Pancreas (tissue), 10 donors: ENCODE measurements around the gene PARP3. TPM values are rescaled to one million over a fixed set of nuclear protein-coding genes. Genes with fewer than 3 reads are reported as not detected.

Experiments used
- ATAC-seq, 4 donors: fragments of 200-7000 bp; cut with Tn5 transposase; one replicate each; pipeline versions ENCODE4 v1.8.0 to v1.9.1; 2020; ENCODE audit warnings: mild to moderate bottlenecking in 4 of 4, moderate library complexity in 4 of 4
- DNase-seq, 6 donors: peaks; one replicate each; pipeline ENCODE4 v3.0.0-alpha.2; 2020
- FAIRE-seq: peaks from 2 replicates; lab custom pipeline; 2012; peaks lifted over from hg19 to GRCh38; lab: Jason Lieb, UNC
- H3K27ac ChIP-seq, 4 donors: fragments of 200-600 bp; sonication (generic); 1 replicate in 3 of 4; 2 replicates in 1 of 4; pipeline versions ENCODE4 v1.5.0 to v1.8.0; 2020
- H3K27me3 ChIP-seq, 4 donors: fragments of 200-600 bp; one replicate each; pipeline ENCODE4 v1.8.0; 2021
- H3K36me3 ChIP-seq, 3 donors: fragments of 200-600 bp; sonication (generic) in 1 of 3; one replicate each; pipeline versions ENCODE4 v1.5.0 to v1.8.0; 2020 to 2021
- H3K4me1 ChIP-seq, 3 donors: fragments of 200-600 bp; one replicate each; pipeline ENCODE4 v1.8.0; 2021
- H3K4me3 ChIP-seq, 4 donors: fragments of 200-600 bp; sonication (generic) in 2 of 4; one replicate each; pipeline versions ENCODE4 v1.5.0 to v1.8.0; 2020 to 2021
- H3K9me3 ChIP-seq, 4 donors: fragments of 200-600 bp; one replicate each; pipeline ENCODE4 v1.8.0; 2021
- CTCF ChIP-seq, 4 donors: fragments of 200-600 bp; sonication (generic) in 3 of 4; IDR thresholded peaks; one replicate each; pipeline versions ENCODE4 v1.5.0 to v1.8.0; 2021; ENCODE audit warnings: antibody characterized with exemption in 4 of 4
- WGBS, 2 donors: extraction: QIAGEN DNeasy Blood & Tissue Kit; methylation state at CpG; one replicate each; pipeline ENCODE4 v1.1.7; 2013; 5-methylcytosine and 5-hydroxymethylcytosine counted together
- intact Hi-C, 3 donors: fragments of 100-400 bp; cut with DNase I; formaldehyde crosslinking; loops; one replicate each; pipeline versions ENCODE4 v1.11.1 to v1.14.2; 2022
- polyA plus RNA-seq, 2 donors: library from polyadenylated mRNA; stranded (reverse); fragments of 200-250 nt; gene quantifications; one replicate each; pipeline ENCODE4 v1.2.3, GENCODE V29; 2013
- total RNA-seq, 6 donors: library from RNA; stranded (reverse); fragmentation: NEBNext Ultra II Directional in 4 of 6; extraction: Animal tissue kit (Norgen Biotek cat#: 25700) in 4 of 6; gene quantifications; one replicate each; pipeline versions ENCODE4 v1.2.1 to v1.2.4, GENCODE V29; 2021 to 2023
- donor health status: healthy with polysubstance abuse.
- donor health status: DM: no; HTN: no; CAD: no; lungs with moderate emphysema.
- donor health status: DM: no; HTN: no; CAD: no.
- donor health status: control.
- donor health status: control.
- donor health status: Bipolar disorder and iron deficiency.
- donor health status: DM: yes; HTN: yes; CAD: no.
- donor health status: DM: no; HTN: no; CAD: no.
- donor health status: DM: no; HTN: no; CAD: no.
- donor health status: DM: yes; HTN: yes; CAD: no.

The PARP3 gene
- total and polyA plus RNA-seq, 8 donors: 2.1 to 8.3 (median 5.2) TPM

GRCh38 chr3:51949121-51949520 is 7.0 kb downstream of the PARP3 start:
- DNase-seq (peak in 1 of 6 donors; percentile 30), ATAC-seq (no peak), FAIRE-seq (no peak)
- Histone ChIP-seq H3K27ac (no peak overlapping the region), H3K27me3 (no peaks in the 10 kb centered on the region), H3K4me1 (no peaks in the 10 kb centered on the region), H3K36me3 (no peaks in the 10 kb centered on the region), H3K9me3 (no peaks in the 10 kb centered on the region), H3K4me3 (no peak overlapping the region)
- intact Hi-C loops: loop anchor here in 1 of 3 donors (10.0 kb wide), 1 partner anchor 176 kb away; no protein-coding TSS in a partner anchor
- no peak for TF ChIP-seq CTCF (IDR thresholded peaks at IDR 0.05)
- 86 to 95% methylated on average over 5 of the region's 5 CpGs for WGBS, 2 donors

DNA sequence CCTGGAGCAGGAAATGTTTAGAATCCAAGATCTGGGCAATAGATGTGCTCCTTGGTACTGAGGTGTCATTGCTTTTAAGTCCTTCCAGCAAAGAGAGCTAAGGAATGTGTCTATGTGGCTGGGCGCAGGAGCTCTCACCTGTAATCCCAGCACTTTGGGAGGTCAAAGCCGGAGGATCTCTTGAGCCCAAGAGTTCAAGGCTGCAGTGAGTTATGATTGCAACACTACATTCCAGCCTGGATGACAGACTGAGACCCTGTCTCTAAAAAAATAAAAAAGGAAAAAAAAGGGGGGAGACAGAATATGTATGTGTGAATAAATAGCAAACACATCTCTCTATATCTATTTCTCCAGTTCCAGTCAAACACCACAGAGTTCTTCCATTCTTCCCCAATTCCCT is 8.7 kb downstream of the PARP3 start:
- Histone ChIP-seq H3K27ac (no peak overlapping the region), H3K4me3 (no peak overlapping the region), H3K36me3 (no peaks in the 10 kb centered on the region), H3K9me3 (no peaks in the 10 kb centered on the region), H3K27me3 (no peaks in the 10 kb centered on the region), H3K4me1 (no peaks in the 10 kb centered on the region)
- no peak for ATAC-seq
- intact Hi-C loops: no loop called here
- no peak for TF ChIP-seq CTCF (IDR thresholded peaks at IDR 0.05)
- DNase-seq: no peak
- no peak for FAIRE-seq
- 76 to 82% methylated on average over 2 of the region's 2 CpGs for WGBS, 2 donors

DNA sequence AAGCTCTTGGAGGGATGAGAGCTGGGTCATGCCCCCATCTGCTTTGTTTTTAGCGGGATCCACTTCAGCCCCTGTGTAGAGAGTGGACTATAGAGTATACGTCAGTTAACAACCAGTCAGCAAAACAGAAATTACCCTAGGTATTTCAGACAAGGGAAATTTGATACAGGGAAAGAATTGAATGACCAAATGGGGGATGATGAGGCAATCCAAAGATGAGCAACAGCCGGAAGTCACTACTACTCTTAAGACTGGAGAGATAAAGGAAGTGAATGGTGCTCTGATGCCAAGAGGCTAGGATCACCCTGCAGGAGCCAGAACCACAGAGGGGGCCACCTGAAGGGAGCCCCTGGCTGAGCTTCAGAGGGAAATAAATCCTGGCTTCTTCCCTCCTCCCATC is 11.3 kb downstream of the PARP3 start:
- ATAC-seq: no peak
- Histone ChIP-seq H3K27me3 (no peaks in the 10 kb centered on the region), H3K27ac (no peak overlapping the region), H3K4me1 (peaks cover 0 to 5% (median 0%) of the 10 kb centered on the region in 3 donors), H3K36me3 (no peaks in the 10 kb centered on the region), H3K4me3 (no peak overlapping the region), H3K9me3 (no peaks in the 10 kb centered on the region)
- intact Hi-C loops: no loop called here
- FAIRE-seq: no peak
- peak in 1 of 6 donors; percentile 2 for DNase-seq
- WGBS, 2 donors: 80 to 86% methylated on average over 3 of the region's 3 CpGs
- TF ChIP-seq CTCF (IDR thresholded peaks at IDR 0.05): no peak

- no peak for FAIRE-seq
Measured at GRCh38 chr3:51954105-51954504, 11.9 kb downstream of the PARP3 start.

More at GRCh38 chr3:51954105-51954504, 11.9 kb downstream of the PARP3 start:
- TF ChIP-seq CTCF (IDR thresholded peaks at IDR 0.05): no peak
- Histone ChIP-seq H3K27ac (no peak overlapping the region), H3K36me3 (no peaks in the 10 kb centered on the region), H3K9me3 (no peaks in the 10 kb centered on the region), H3K4me3 (no peak overlapping the region), H3K27me3 (no peaks in the 10 kb centered on the region), H3K4me1 (peaks cover 0 to 5% (median 0%) of the 10 kb centered on the region in 3 donors)
- DNase-seq (no peak), ATAC-seq (no peak)
- 73 to 82% methylated on average over 6 of the region's 6 CpGs for WGBS, 2 donors
- intact Hi-C loops: no loop called here
